Endothelial cell of umbilical vein (primary cell): ENCODE results near the gene SENP6. TPM values are rescaled to one million over a fixed set of nuclear protein-coding genes. Genes with fewer than 3 reads are reported as not detected.

ENCODE experiments used
- BruUV-seq: library from RNA; stranded (reverse); fragments of 400-500 nt; replicated peaks from 2 replicates; lab custom pipeline; 2021; lab: Mats Ljungman, UMichigan
- CTCF ChIA-PET: fragments of 300-600, 350-600 bp; sonication (Branson Sonifier 250); formaldehyde crosslinking; loops from one replicate; lab custom pipeline; 2021; ENCODE audit warnings: antibody characterized with exemption, inconsistent platforms; lab: Charles Lee
- POLR2A ChIA-PET: fragments of 300-600, 350-600 bp; sonication (Branson Sonifier 250); formaldehyde crosslinking; loops from one replicate; lab custom pipeline; 2021; ENCODE audit warnings: antibody characterized with exemption, inconsistent platforms; lab: Charles Lee
- DNase-seq: peaks from one replicate; pipeline ENCODE4 v3.0.0-alpha.2; 2011; ENCODE audit warnings: low read depth, low spot score
- FAIRE-seq: peaks from 2 replicates; lab custom pipeline; 2011; peaks lifted over from hg19 to GRCh38; lab: Jason Lieb, UNC
- H2AFZ ChIP-seq: 2 replicates; pipeline ENCODE4 v1.6.0; 2012; ENCODE audit warnings: low read depth, low read length, control low read depth, inconsistent platforms
- H3K27ac ChIP-seq: 2 replicates; pipeline ENCODE4 v1.5.1; 2011; ENCODE audit warnings: low read depth, mild to moderate bottlenecking, control low read depth, low read length, moderate library complexity; ENCODE audit not compliant: insufficient read depth
- H3K27me3 ChIP-seq, 2 experiments: 2 replicates each; pipeline versions ENCODE4 v1.6.0 to v1.6.1; 2011; ENCODE audit warnings: low read length in 2 of 2, mixed read lengths in 1 of 2; ENCODE audit not compliant: control insufficient read depth in 2 of 2, insufficient read depth in 2 of 2
- H3K36me3 ChIP-seq, 2 experiments: 2 replicates in 1 of 2; 3 replicates in 1 of 2; pipeline ENCODE4 v1.5.1; 2011; ENCODE audit warnings: low read length in 2 of 2, mild to moderate bottlenecking in 1 of 2, moderate library complexity in 1 of 2; ENCODE audit not compliant: control insufficient read depth in 2 of 2, insufficient read depth in 2 of 2; ENCODE audit errors: extremely low read depth in 1 of 2
- H3K4me1 ChIP-seq: 3 replicates; pipeline ENCODE4 v1.5.1; 2011; ENCODE audit warnings: mild to moderate bottlenecking, low read length; ENCODE audit not compliant: control insufficient read depth, insufficient read depth; ENCODE audit errors: extremely low read depth
- H3K4me2 ChIP-seq: 2 replicates; pipeline ENCODE4 v1.6.1; 2011; ENCODE audit warnings: low read length, control low read depth, mixed read lengths; ENCODE audit not compliant: insufficient read depth
- H3K4me3 ChIP-seq, 3 experiments: fragments of 200-600 bp in 1 of 3; sonication (generic), shearing (Covaris generic) in 1 of 3; replicated peaks in 1 of 3; 2 replicates each; pipeline ENCODE4 v1.5.1; 2011 to 2016; ENCODE audit warnings: control low read depth in 3 of 3, low read length in 3 of 3, mild to moderate bottlenecking in 2 of 3, inconsistent platforms in 1 of 3, low read depth in 1 of 3, moderate library complexity in 1 of 3; ENCODE audit not compliant: insufficient read depth in 1 of 3
- H3K79me2 ChIP-seq: 2 replicates; pipeline ENCODE4 v1.6.0; 2012; ENCODE audit warnings: low read length, inconsistent platforms; ENCODE audit not compliant: control insufficient read depth, insufficient read depth
- H3K9ac ChIP-seq: replicated peaks from 2 replicates; pipeline ENCODE3; 2011; ENCODE audit warnings: low read length, control low read depth; ENCODE audit not compliant: insufficient read depth; ENCODE audit errors: extremely low read depth
- H3K9me1 ChIP-seq: replicated peaks from 3 replicates; pipeline ENCODE4 v1.6.0; 2011; ENCODE audit warnings: mild to moderate bottlenecking, low read length; ENCODE audit not compliant: control insufficient read depth, insufficient read depth; ENCODE audit errors: extremely low read depth
- H3K9me3 ChIP-seq: replicated peaks from 2 replicates; pipeline ENCODE4 v1.5.1; 2012; ENCODE audit warnings: low read length, inconsistent platforms; ENCODE audit not compliant: control insufficient read depth, insufficient read depth
- H4K20me1 ChIP-seq: replicated peaks from 2 replicates; pipeline ENCODE3; 2011; ENCODE audit warnings: mild to moderate bottlenecking, low read length; ENCODE audit not compliant: control insufficient read depth, insufficient read depth; ENCODE audit errors: extremely low read depth
- CTCF ChIP-seq, 2 donors: IDR thresholded peaks; 1 replicate in 1 of 2; 2 replicates in 1 of 2; pipeline ENCODE4 v1.5.1; 2011; ENCODE audit warnings: low read length in 2 of 2, mild to moderate bottlenecking in 2 of 2, moderate library complexity in 2 of 2, control low read depth in 1 of 2, inconsistent platforms in 1 of 2, low read depth in 1 of 2; ENCODE audit not compliant: insufficient read depth in 1 of 2; ENCODE audit errors: extremely low read depth in 1 of 2
- EZH2 ChIP-seq: IDR thresholded peaks from 2 replicates; pipeline ENCODE4 v1.6.1; 2012; ENCODE audit warnings: borderline replicate concordance, low read depth, mild to moderate bottlenecking, moderate library complexity, low read length, inconsistent platforms; ENCODE audit not compliant: severe bottlenecking
- FOS ChIP-seq: IDR thresholded peaks from 2 replicates; pipeline ENCODE4 v1.6.1; 2011; ENCODE audit warnings: mild to moderate bottlenecking, low read length, moderate library complexity, borderline replicate concordance; ENCODE audit not compliant: insufficient read depth
- GATA2 ChIP-seq: IDR thresholded peaks from 2 replicates; pipeline ENCODE4 v1.7.0; 2011; ENCODE audit warnings: low read depth, mild to moderate bottlenecking, moderate library complexity, mixed read lengths, low read length; ENCODE audit not compliant: insufficient read length, insufficient read depth
- JUN ChIP-seq: IDR thresholded peaks from 2 replicates; pipeline ENCODE4 v1.6.1; 2011; ENCODE audit warnings: borderline replicate concordance, low read depth; ENCODE audit not compliant: insufficient read length, insufficient read depth
- MAX ChIP-seq: IDR thresholded peaks from 2 replicates; pipeline ENCODE4 v1.6.1; 2011; ENCODE audit not compliant: insufficient read depth, insufficient read length
- MYC ChIP-seq: IDR thresholded peaks from one replicate; pipeline ENCODE4 v1.6.1; 2011; ENCODE audit warnings: mild to moderate bottlenecking, low read depth, low read length
- POLR2A ChIP-seq: IDR thresholded peaks from 2 replicates; pipeline ENCODE4 v1.6.1; 2012; ENCODE audit warnings: low read depth, mild to moderate bottlenecking, control low read depth, low read length
- POLR2AphosphoS5 ChIP-seq: IDR thresholded peaks from 2 replicates; pipeline ENCODE4 v1.6.1; 2012; ENCODE audit warnings: low read depth, mild to moderate bottlenecking, control low read depth, low read length, moderate library complexity; ENCODE audit not compliant: insufficient read depth
- dilution Hi-C: fragments of 300-500 bp; cut with MboI; formaldehyde crosslinking; loops from one replicate; pipeline ENCODE4 v1.15.0; 2019; ENCODE audit warnings: low sequenced_read_pairs; ENCODE audit not compliant: extremely low pct_ligation_motif_present
- intact Hi-C: fragments of 100-400 bp; cut with micrococcal nuclease; formaldehyde crosslinking; loops from one replicate; pipeline ENCODE4 v1.10.0; 2022
- polyA plus RNA-seq, 4 experiments: library from polyadenylated mRNA; depleted of rRNA in 3 of 4; stranded (reverse) in 3 of 4; unstranded in 1 of 4; fragments of >200 nt; gene quantifications; 2 replicates each; pipeline versions ENCODE4 v1.2.1 to v1.2.3, GENCODE V29; 2011 to 2012; ENCODE audit warnings: missing spikeins in 1 of 4
- total RNA-seq: library from RNA; stranded (reverse); gene quantifications from 2 replicates; pipeline ENCODE4 v1.2.3, GENCODE V29; 2021

The SENP6 gene
- total and polyA plus RNA-seq, 2 donors (not counting 3 experiments of a cell fraction or from before 2014, with no cell fraction given): 11.5 to 99.1 TPM

DNA sequence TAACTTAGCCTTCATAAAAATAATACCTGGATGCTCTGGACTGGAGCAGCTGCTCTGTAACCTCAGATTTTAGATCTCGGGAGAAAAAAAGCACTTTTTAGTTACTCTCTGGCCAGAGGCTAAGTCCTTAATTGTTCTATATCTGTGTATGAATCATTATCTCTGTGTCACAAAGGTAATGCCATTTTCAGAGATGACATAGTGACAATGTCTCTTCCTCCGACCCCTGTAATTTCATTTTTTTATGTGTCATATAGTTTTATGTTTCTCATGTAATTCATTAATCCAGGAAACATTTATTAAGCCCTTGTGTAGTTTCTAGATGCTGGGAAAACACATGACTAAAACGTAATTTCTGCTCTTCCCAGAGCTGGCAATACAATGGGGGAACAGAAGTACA, 55.6 kb downstream of the SENP6 start:
- FAIRE-seq (no peak), DNase-seq (no peak)
- no peak overlapping the region for H3K9ac ChIP-seq
- TF ChIP-seq MYC (no peak), POLR2AphosphoS5 (no peak), GATA2 (no peak), POLR2A (no peak), MAX (no peak), EZH2 (no peak), FOS (no peak), CTCF (IDR thresholded peaks at IDR 0.05; ENCODE audit: extremely low read depth in 1 of 2, insufficient read depth in 1 of 2, low read depth in 1 of 2, low read length in 2 of 2) (no peak), JUN (no peak)
- no peak overlapping the region for H2AFZ ChIP-seq
- H3K27ac ChIP-seq: no peak overlapping the region
- CTCF ChIA-PET: interaction anchor here (0.9 to 1.1 kb wide), 2 partner anchors 9 to 10 kb away, joined by 3 to 4 read pairs; no protein-coding TSS in a partner anchor
- H3K4me3 ChIP-seq: no peak overlapping the region
- intact Hi-C loops: no loop called here
- H3K9me3 ChIP-seq: no peaks in the 10 kb centered on the region
- POLR2A ChIA-PET: interaction anchor here (0.7 kb wide), 1 partner anchor 56 kb away, joined by 3 read pairs; the partner anchor contains the start of gene SENP6
- H3K79me2 ChIP-seq: no peaks in the 10 kb centered on the region
- no TSS peak for BruUV-seq
- no peaks in the 10 kb centered on the region for H3K27me3 ChIP-seq
- H3K9me1 ChIP-seq: no peaks in the 10 kb centered on the region
- dilution Hi-C loops: no loop called here
- H4K20me1 ChIP-seq: no peaks in the 10 kb centered on the region
- H3K4me2 ChIP-seq: no peak overlapping the region
- no peaks in the 10 kb centered on the region for H3K4me1 ChIP-seq
- peaks cover 9 to 22% of the 10 kb centered on the region in 2 experiments for H3K36me3 ChIP-seq
